NCI-H128 (cell line): ENCODE data around the gene CAND2.

Experiments
- DNase-seq: peaks from one replicate; lab custom pipeline; 2025; ENCODE audit not compliant: unreplicated experiment; lab: John Stamatoyannopoulos, UW

CAND2 gene

GRCh38 chr3:12796171-12797123 is at the start of gene CAND2:
Gene CAND2, plus strand, starts transcription at chr3:12796680. Its CDS starts 41 bp downstream, at chr3:12796721.
- DNase-seq: no peak

GRCh38 chr3:12748477-12748876 is 48.0 kb upstream of the CAND2 start:
- no peak for DNase-seq

DNA sequence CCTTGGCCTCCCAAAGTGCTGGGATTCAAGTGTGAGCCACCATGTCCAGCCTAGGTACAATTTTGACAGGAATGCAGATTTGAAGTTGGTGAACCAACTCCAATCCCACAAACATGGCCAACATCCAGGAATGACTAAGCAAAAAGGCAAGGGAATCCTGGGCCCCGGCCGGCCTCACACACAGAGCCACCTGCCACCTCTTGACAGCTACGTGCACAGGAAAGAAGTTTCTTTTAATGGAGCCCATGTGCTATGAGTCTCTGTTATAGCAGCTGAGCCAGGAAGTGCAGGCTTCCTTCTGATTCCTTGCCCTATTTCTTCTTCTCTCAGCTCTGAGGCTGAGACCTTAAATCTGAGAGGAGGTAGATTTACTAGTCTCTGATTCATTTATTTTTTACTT is 46.3 kb upstream of the CAND2 start:
- no peak for DNase-seq

- DNase-seq: no peak
Observed at GRCh38 chr3:12750658-12751071, 45.8 kb upstream of the CAND2 start.

GRCh38 chr3:12751571-12751970 is 44.9 kb upstream of the CAND2 start:
- no peak for DNase-seq

DNA sequence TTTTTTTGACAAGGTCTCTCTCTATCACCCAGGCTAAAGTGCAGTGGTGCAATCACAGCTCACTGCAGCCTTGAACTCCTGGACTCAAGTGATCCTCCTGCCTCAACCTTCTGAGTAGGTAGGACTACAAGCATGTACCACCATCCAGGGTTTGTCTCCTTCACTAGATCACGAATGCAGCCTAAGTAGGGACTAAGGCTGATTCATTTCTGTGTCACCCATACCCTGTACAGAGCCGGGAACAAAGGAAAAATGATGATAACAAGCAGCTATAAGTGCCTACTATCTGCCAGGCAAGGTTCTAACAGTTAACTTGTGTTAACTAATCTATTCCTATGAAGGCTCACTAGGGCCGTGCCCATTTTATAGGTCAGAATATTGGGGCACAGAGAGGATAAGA is 44.4 kb upstream of the CAND2 start:
- no peak for DNase-seq

GRCh38 chr3:12752809-12753208 is 43.7 kb upstream of the CAND2 start:
- no peak for DNase-seq

DNA sequence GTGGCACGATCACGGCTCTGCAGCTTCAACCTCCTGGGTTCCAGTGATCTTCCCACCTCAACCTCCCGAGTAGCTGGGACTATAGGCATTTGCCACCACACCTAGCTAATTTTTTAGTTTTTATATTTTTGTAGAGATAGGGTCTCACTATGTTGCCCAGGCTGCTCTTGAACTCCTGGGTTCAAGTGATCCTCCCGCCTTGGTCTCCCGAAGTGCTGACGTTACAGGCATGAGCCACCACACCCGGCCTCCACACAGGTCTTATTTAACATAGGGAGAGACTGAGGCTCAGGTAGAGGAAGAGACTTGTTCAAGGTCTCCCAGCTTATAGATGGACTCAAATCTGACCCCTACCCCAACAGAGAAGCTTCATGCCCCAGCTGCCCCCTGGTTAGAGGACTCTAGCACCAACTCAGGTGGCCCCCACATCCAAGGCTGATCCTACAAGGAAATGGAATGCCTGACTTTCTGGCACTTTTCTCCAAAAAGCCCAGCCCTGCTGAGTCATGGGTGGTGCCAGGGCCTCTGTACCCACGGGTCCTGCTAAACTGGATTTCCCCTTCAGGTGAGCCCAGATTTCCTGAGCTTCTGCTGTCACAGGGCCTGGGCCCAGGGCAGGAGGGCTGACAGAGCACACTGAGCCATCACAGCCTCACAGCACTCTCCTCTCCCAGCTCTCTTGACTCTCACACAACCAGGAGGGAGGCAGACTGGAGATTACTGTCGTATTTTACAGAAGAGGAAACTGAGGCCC is 43.0 kb upstream of the CAND2 start:
- DNase-seq: no peak

GRCh38 chr3:12754313-12754712 is 42.2 kb upstream of the CAND2 start:
- DNase-seq: no peak

- no peak for DNase-seq
Observed at GRCh38 chr3:12755754-12756153, 40.7 kb upstream of the CAND2 start.

- DNase-seq: no peak
Observed at GRCh38 chr3:12756175-12756574, 40.3 kb upstream of the CAND2 start.

GRCh38 chr3:12756635-12757034 is 39.8 kb upstream of the CAND2 start:
- no peak for DNase-seq

DNA sequence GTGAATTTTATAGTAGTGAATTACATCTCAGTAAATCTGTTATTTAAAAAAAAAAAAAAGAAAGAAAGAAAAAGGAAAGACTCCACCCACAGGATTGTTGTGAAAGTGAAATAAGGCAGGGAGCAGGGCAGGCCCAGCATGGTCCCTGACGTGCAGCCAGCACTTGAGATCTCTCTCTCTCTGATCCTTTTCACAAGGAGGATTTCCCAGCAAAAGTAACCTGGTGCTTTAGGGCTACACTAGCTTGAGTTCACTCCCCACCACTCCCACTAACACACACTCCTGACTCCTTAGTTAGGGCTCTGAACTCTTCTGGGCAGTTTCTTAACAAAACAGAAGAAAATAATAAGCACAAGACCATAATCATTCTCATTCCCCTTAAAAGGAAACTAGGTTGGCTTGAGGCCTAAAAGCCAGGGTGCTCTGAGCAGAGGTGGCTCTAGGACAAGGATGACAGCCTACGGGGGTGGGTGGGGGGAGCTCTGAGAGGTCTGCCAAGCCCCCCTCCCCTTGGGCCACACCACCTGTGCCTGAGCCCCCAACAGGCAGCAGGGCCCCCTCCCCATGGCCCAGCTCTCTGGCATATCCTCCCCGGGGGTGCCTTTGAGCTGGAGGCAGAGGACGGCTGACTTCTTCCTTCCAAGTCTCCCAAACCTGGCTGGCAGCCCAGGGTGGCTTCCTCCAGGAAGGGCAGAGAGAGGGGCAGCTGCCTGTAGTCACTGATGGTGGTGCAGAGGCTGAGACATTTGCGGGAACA is 38.3 kb upstream of the CAND2 start:
- no peak for DNase-seq

DNA sequence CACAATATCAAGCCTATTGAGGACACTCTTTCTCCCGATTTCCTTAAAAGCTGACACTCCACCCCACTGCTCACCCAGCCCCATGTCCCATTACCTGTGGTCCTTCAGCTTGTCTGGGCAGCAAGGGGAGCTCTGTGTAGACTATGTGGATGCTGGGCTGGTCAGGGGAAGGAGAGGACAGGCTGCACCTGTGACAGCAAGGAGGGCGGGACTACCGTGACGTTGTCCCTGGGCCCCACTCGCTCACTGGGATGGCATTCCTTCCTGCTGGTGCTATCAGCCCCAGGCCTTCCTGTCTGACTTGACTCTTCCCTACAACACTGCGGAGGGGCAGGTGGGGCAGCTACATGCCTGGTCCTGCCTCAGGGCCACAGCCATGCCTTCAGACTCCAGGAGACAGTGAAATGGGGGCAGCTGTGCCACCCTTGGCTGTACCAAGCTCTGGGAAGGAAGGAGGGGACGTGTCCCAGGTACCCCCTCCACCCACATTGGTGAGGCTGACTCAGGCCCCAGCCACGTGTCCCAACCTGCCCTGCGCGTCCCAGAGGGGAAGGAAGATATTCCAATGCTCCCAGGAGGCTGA is 37.3 kb upstream of the CAND2 start, which contains the start of gene TMEM40:
Gene TMEM40, minus strand, starts transcription at position 163 of the 583 bp plus-strand sequence. CDS start 9,427 bp downstream, outside the sequence.
- no peak for DNase-seq

GRCh38 chr3:12759693-12760565 is 36.6 kb upstream of the CAND2 start:
- no peak for DNase-seq

DNA sequence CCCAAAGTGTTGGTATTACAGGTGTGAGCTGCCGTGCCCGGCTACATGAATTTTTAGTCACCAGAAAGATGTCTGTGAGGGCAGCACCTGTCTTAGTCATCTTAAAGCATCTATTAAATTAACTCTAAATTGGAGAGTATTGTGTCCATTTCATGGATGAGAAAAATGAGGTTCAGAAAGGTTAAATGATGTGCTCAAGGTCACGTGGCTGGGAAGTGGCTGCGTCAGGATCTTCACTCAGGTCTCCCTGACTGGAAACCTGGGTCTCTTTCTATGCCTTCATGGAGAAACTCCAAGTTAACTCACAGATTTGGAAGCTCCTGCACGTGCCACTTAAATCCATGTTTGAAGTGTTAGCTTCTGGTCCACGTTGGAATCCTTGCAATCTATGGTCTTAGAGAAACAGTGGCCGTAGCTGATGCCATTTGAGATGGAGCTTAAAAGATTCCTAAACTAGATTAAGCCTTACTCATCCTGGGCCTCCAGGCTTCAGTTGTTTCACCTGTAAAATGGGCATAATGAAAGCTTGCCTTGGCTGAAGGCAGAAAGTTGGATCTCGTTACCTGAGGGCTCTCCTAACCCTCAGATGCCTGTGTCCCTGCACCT is 32.2 kb upstream of the CAND2 start:
- DNase-seq: no peak

DNA sequence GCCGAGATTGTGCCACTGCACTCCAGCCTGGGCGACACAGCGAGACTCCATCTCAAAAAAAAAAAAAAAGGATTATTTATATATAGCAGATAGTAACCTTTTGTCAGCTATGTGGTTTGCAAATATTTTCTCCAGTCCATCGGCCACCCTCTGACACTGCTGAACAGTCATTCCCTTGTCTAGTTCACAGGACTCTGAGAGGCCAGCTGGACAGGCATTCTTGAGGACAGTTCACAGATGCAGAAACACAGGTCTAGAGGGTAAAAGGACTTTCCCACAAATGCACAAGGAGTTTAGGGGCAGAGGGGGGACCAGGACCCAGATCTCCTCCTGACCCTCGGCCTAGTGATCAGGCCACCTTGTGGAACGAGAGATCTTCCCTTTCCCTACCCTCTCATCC is 29.9 kb upstream of the CAND2 start:
- DNase-seq: no peak

DNA sequence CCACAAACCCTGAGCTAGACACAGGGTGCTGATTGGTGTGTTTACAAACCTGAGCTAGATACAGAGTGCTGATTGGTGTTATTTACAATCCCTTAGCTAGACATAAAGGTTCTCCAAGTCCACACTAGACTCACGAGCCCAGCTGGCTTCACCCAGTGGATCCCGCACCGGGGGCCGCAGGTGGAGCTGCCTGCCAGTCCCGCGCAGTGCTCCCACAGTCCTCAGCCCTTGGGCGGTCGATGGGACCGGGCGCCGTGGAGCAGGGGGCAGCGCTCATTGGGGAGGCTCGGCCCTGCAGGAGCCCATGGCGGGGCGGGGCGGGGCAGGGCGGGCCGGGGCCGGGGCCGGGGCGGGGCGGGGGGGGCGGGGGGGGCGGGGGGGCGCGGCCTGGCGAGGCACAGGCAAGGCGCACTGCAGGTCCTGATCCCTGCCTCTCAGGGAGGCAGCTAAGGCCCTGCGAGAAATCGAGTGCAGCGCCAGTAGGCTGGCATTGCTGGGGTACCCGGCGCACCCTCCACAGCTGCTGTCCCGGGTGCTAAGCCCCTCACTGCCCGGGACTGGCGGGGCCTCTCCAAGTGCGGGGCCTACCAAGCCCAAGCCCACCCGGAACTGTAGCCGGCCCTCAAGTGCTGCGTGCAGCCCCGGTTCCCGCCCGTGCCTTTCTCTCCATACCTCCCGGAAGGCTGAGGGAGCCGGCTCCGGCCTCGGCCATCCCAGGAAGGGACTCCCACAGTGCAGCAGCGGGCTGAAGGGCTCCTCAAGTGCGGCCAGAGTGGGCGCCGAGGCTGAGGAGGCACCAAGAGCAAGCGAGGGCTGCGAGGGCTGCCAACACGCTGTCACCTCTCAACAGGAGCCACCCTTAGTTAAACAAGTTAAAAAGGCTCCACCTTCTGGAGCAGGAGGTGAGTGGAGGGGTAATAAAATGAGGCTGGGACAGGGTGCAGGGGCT is 27.6 kb upstream of the CAND2 start:
- no peak for DNase-seq
